Kidney (tissue), 14 donors: ENCODE results near the gene TMCC1. TPM values are rescaled to one million over a fixed set of nuclear protein-coding genes. Genes with fewer than 3 reads are reported as not detected.

ENCODE experiments used
- DNase-seq, 5 donors: peaks; one replicate each; pipeline ENCODE4 v3.0.0-alpha.2; 2013 to 2020
- FAIRE-seq: peaks from 2 replicates; lab custom pipeline; 2012; peaks lifted over from hg19 to GRCh38; lab: Jason Lieb, UNC
- H3K27ac ChIP-seq, 2 donors: one replicate each; pipeline ENCODE4 v1.7.0; 2013; ENCODE audit warnings: low read depth in 2 of 2, low read length in 2 of 2, inconsistent platforms in 1 of 2
- H3K27me3 ChIP-seq: one replicate; pipeline ENCODE4 v1.7.1; 2013; ENCODE audit warnings: low read length, inconsistent platforms; ENCODE audit not compliant: control insufficient read depth, insufficient read depth
- H3K36me3 ChIP-seq, 3 donors: one replicate each; pipeline versions ENCODE4 v1.7.0 to v1.7.1; 2013; ENCODE audit warnings: low read length in 3 of 3, control low read depth in 1 of 3, inconsistent platforms in 1 of 3; ENCODE audit not compliant: insufficient read depth in 3 of 3, control insufficient read depth in 2 of 3
- H3K4me1 ChIP-seq, 3 donors: one replicate each; pipeline versions ENCODE4 v1.7.0 to v1.7.1; 2013; ENCODE audit warnings: low read length in 3 of 3, inconsistent platforms in 1 of 3, low read depth in 1 of 3; ENCODE audit not compliant: control insufficient read depth in 2 of 3, insufficient read depth in 2 of 3
- H3K4me3 ChIP-seq, 3 donors: one replicate each; pipeline versions ENCODE4 v1.7.0 to v1.8.1; 2013; ENCODE audit warnings: low read length in 3 of 3, control low read depth in 1 of 3, inconsistent platforms in 1 of 3
- H3K9ac ChIP-seq, 3 donors: one replicate each; pipeline versions ENCODE4 v1.7.0 to v1.7.1; 2013; ENCODE audit warnings: low read length in 3 of 3, control low read depth in 1 of 3, inconsistent platforms in 1 of 3
- H3K9me3 ChIP-seq, 3 donors: one replicate each; pipeline versions ENCODE4 v1.7.0 to v1.7.1; 2013; ENCODE audit warnings: low read length in 3 of 3, control low read depth in 1 of 3, inconsistent platforms in 1 of 3; ENCODE audit not compliant: control insufficient read depth in 2 of 3, insufficient read depth in 1 of 3
- CTCF ChIP-seq: IDR thresholded peaks from 3 replicates; pipeline ENCODE4 v1.5.1; 2012; ENCODE audit warnings: mild to moderate bottlenecking, moderate library complexity, borderline replicate concordance; ENCODE audit not compliant: insufficient read depth; ENCODE audit errors: extremely low read depth
- intact Hi-C: fragments of 100-400 bp; cut with DNase I; formaldehyde crosslinking; loops from one replicate; pipeline ENCODE4 v1.11.1; 2022
- polyA plus RNA-seq: library from polyadenylated mRNA; stranded (reverse); fragments of 350-450 nt; fragmentation: Illumina TruSeq; extraction: RNeasy Lipid Tissue Mini Kit (QIAGEN cat#74804); gene quantifications from one replicate; pipeline ENCODE4 v1.2.3, GENCODE V29; 2014; ENCODE audit warnings: low read depth, low replicate concordance; ENCODE audit not compliant: insufficient read depth
- total RNA-seq: library from RNA; stranded (reverse); fragmentation: NEBNext Ultra II Directional; extraction: Animal tissue kit (Norgen Biotek cat#: 25700); gene quantifications from one replicate; pipeline ENCODE4 v1.2.1, GENCODE V29; 2021
- donor health status: control.
- donor health status: control.
- donor health status: control.
- donor health status: control.
- donor health status: control.
- donor health status: DM: yes; HTN: yes; CAD: no.
- donor health status: Normal renal cell carcinoma (clear cell type).

TMCC1 gene
- total and polyA plus RNA-seq, 2 donors from 2014 or later = 8.4 to 42.4 TPM

GRCh38 chr3:129605203-129605921, 288.1 kb downstream of the TMCC1 start:
- no peak for TF ChIP-seq CTCF
- Histone ChIP-seq H3K9ac (no peak overlapping the region), H3K36me3 (no peaks in the 10 kb centered on the region), H3K4me3 (peak overlapping the region; percentile 69 to 79 (median 69)), H3K9me3 (no peaks in the 10 kb centered on the region), H3K4me1 (peaks cover 0 to 38% (median 9%) of the 10 kb centered on the region in 3 donors), H3K27me3 (no peaks in the 10 kb centered on the region), H3K27ac (peak overlapping the region; percentile 72 to 74)
- no peak for FAIRE-seq
- intact Hi-C loops = no loop called here
- peak in 4 of 5 donors; percentile 58 to 79 (median 76) for DNase-seq

GRCh38 chr3:129604767-129605166, 288.7 kb downstream of the TMCC1 start:
- TF ChIP-seq CTCF = no peak
- Histone ChIP-seq H3K4me3 (peak overlapping the region; percentile 69 to 79 (median 79)), H3K27ac (peak overlapping the region; percentile 47 to 74), H3K4me1 (peaks cover 0 to 42% (median 9%) of the 10 kb centered on the region in 3 donors), H3K36me3 (no peaks in the 10 kb centered on the region), H3K9ac (peak overlapping the region; percentile 48 to 71 (median 60)), H3K27me3 (no peaks in the 10 kb centered on the region), H3K9me3 (no peaks in the 10 kb centered on the region)
- FAIRE-seq (no peak), DNase-seq (peak in 1 of 5 donors; percentile 70)
- intact Hi-C loops = no loop called here

GRCh38 chr3:129603991-129604749, 289.3 kb downstream of the TMCC1 start:
- FAIRE-seq = no peak

More at GRCh38 chr3:129603991-129604749, 289.3 kb downstream of the TMCC1 start:
- no peak for TF ChIP-seq CTCF
- peak overlapping the region; percentile 69 to 79 (median 79) for H3K4me3 ChIP-seq
- intact Hi-C loops = no loop called here
- no peaks in the 10 kb centered on the region for H3K9me3 ChIP-seq
- H3K27ac ChIP-seq = peak overlapping the region; percentile 48 to 74
- no peaks in the 10 kb centered on the region for H3K27me3 ChIP-seq
- no peaks in the 10 kb centered on the region for H3K36me3 ChIP-seq
- H3K9ac ChIP-seq = peak overlapping the region; percentile 39 to 71 (median 48)
- peaks cover 0 to 44% (median 9%) of the 10 kb centered on the region in 3 donors for H3K4me1 ChIP-seq
- peak in 1 of 5 donors; percentile 53 for DNase-seq
